Mesenteric fat pad (tissue), 1 donor: ENCODE results near the gene CDC14B. TPM values are rescaled to one million over a fixed set of nuclear protein-coding genes. Genes with fewer than 3 reads are reported as not detected.
"Not testable (repeated sequence)": the region's sequence is repeated elsewhere in the genome, so short reads cannot be mapped to it uniquely, and the experiment has no call there.

Source experiments
- DNase-seq: peaks from one replicate; pipeline ENCODE4 v3.0.0-alpha.2; 2020; ENCODE audit warnings: low spot score
- total RNA-seq: library from RNA; stranded (reverse); fragmentation: NEBNext Ultra II Directional; extraction: Animal tissue kit (Norgen Biotek cat#: 25700); gene quantifications from one replicate; pipeline ENCODE4 v1.2.1, GENCODE V29; 2021
- donor health status: DM: yes; HTN: yes; CAD: no.

CDC14B gene
- total RNA-seq, 1 donor from 2014 or later: 37.4 TPM

- no peak for DNase-seq
Measured at GRCh38 chr9:96553070-96553469, 66.6 kb downstream of the CDC14B start.

- DNase-seq: no peak
Measured at GRCh38 chr9:96551403-96551802, 68.2 kb downstream of the CDC14B start.

- DNase-seq: no peak
Measured at GRCh38 chr9:96550659-96551058, 69.0 kb downstream of the CDC14B start.

GRCh38 chr9:96543131-96543530, 76.5 kb downstream of the CDC14B start:
- DNase-seq: not testable (repeated sequence)

GRCh38 chr9:96540106-96540505, 79.5 kb downstream of the CDC14B start:
- DNase-seq: no peak

GRCh38 chr9:96532173-96532572, 87.5 kb downstream of the CDC14B start:
- no peak for DNase-seq

GRCh38 chr9:96524764-96525163, 94.9 kb downstream of the CDC14B start:
- DNase-seq: no peak

GRCh38 chr9:96524045-96524444, 95.6 kb downstream of the CDC14B start:
- DNase-seq: no peak

- DNase-seq: no peak
Measured at GRCh38 chr9:96523374-96523773, 96.3 kb downstream of the CDC14B start.

- DNase-seq: no peak
Measured at GRCh38 chr9:96522366-96522765, 97.3 kb downstream of the CDC14B start.

GRCh38 chr9:96519787-96520186, 99.9 kb downstream of the CDC14B start:
- DNase-seq: no peak

GRCh38 chr9:96519095-96519494, 100.5 kb downstream of the CDC14B start:
- no peak for DNase-seq

- DNase-seq: no peak
Measured at GRCh38 chr9:96515621-96516470, 103.8 kb downstream of the CDC14B start.

GRCh38 chr9:96514800-96515158, 104.9 kb downstream of the CDC14B start:
- DNase-seq: no peak

- DNase-seq: no peak
Measured at GRCh38 chr9:96514108-96514799, 105.4 kb downstream of the CDC14B start.

GRCh38 chr9:96513622-96514021, 106.0 kb downstream of the CDC14B start:
- DNase-seq: no peak

- no peak for DNase-seq
Measured at GRCh38 chr9:96512240-96512639, 107.4 kb downstream of the CDC14B start.

GRCh38 chr9:96510258-96510657, 109.4 kb downstream of the CDC14B start:
- no peak for DNase-seq

GRCh38 chr9:96509848-96510247, 109.8 kb downstream of the CDC14B start:
- DNase-seq: no peak

GRCh38 chr9:96509026-96509425, 110.6 kb downstream of the CDC14B start:
- no peak for DNase-seq

GRCh38 chr9:96508227-96508940, 111.3 kb downstream of the CDC14B start:
- DNase-seq: no peak
